ENCODE data around the gene EVX2.

GRCh38 chr2:176130147-176130956 is 46.6 kb upstream of the EVX2 start:
- TF ChIP-seq POLR2AphosphoS5 (IDR thresholded peaks at IDR 0.05), result peak in 2 of 3 donors; percentile 66 to 71
- peak in 1 of 11 experiments; percentile 19 for TF ChIP-seq CTCF (IDR thresholded peaks at IDR 0.05 in 8 of 11, conservative IDR thresholded peaks at IDR 0.05 in 3 of 11)
- TF ChIP-seq POLR2A (IDR thresholded peaks at IDR 0.05), result no peak
